22Rv1 (cell line): Measurements from ENCODE around the gene EFHD2.

Experiments used
- CTCF ChIP-seq: fragments of 450-650 bp; IDR thresholded peaks from 2 replicates; pipeline ENCODE4 v1.5.1; 2017; ENCODE audit warnings: mild to moderate bottlenecking
- ZFX ChIP-seq: fragments of 450-650 bp; IDR thresholded peaks from 2 replicates; pipeline ENCODE4 v1.6.1; 2017; ENCODE audit warnings: antibody characterized with exemption, borderline replicate concordance

- TF ChIP-seq CTCF (no peak), ZFX (no peak)
Measured at GRCh38 chr1:15360700-15361099, 49.0 kb upstream of the EFHD2 start.
